Transverse colon (tissue), 4 donors: ENCODE data around the gene ZNF17.

Experiments used
- EP300 ChIP-seq: sonication (generic); formaldehyde crosslinking; IDR thresholded peaks from one replicate; pipeline ENCODE4 v1.6.1; 2017; ENCODE audit warnings: antibody characterized with exemption, low read depth
- POLR2A ChIP-seq: fragments of 450-650 bp; IDR thresholded peaks from one replicate; pipeline ENCODE4 v1.6.1; 2016; ENCODE audit warnings: antibody characterized with exemption, mild to moderate bottlenecking, moderate library complexity
- POLR2AphosphoS5 ChIP-seq, 3 donors: sonication (generic); formaldehyde crosslinking; IDR thresholded peaks; one replicate each; pipeline ENCODE4 v1.6.1; 2016; ENCODE audit warnings: antibody characterized with exemption in 3 of 3
- TF ChIP-seq, protein P1 (sequence below), 5 experiments: fragments of 200-600 bp in 3 of 5; fragments of 450-650 bp in 2 of 5; sonication (generic) in 3 of 5; IDR thresholded peaks; 1 replicate in 2 of 5; 2 replicates in 3 of 5; pipeline ENCODE4 v1.5.1; 2016 to 2017; ENCODE audit warnings: antibody characterized with exemption in 5 of 5, inconsistent platforms in 3 of 5, mild to moderate bottlenecking in 2 of 5, moderate library complexity in 1 of 5

DNA sequence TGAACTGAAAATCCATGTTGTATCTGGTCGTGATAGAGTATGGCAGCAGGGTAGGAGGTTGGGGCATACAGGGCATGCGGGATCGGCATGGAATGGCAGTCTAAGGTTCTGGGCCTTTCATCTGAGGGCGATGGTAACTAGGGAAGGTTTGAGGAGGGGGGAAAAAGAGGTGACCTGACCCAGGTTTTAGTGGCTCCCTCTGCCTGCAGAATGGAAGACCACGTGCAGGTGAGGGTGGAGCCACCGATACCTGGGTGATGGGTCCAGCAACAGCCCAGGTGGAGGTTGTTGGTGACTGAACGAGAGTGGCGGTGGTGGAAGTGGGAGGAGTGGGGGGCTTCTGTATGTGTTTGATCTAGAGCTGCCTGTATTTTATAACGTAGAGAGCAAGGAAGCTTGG lies 28.0 kb downstream of the ZNF17 start:
- TF ChIP-seq EP300 (no peak), POLR2A (no peak), POLR2AphosphoS5 (IDR thresholded peaks at IDR 0.05) (no peak)
- TF ChIP-seq, protein P1, sequence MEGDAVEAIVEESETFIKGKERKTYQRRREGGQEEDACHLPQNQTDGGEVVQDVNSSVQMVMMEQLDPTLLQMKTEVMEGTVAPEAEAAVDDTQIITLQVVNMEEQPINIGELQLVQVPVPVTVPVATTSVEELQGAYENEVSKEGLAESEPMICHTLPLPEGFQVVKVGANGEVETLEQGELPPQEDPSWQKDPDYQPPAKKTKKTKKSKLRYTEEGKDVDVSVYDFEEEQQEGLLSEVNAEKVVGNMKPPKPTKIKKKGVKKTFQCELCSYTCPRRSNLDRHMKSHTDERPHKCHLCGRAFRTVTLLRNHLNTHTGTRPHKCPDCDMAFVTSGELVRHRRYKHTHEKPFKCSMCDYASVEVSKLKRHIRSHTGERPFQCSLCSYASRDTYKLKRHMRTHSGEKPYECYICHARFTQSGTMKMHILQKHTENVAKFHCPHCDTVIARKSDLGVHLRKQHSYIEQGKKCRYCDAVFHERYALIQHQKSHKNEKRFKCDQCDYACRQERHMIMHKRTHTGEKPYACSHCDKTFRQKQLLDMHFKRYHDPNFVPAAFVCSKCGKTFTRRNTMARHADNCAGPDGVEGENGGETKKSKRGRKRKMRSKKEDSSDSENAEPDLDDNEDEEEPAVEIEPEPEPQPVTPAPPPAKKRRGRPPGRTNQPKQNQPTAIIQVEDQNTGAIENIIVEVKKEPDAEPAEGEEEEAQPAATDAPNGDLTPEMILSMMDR (IDR thresholded peaks at IDR 0.05): no peak
